Fibroblast of the aortic adventitia (primary cell): ENCODE data around the gene HBG1. TPM values are rescaled to one million over a fixed set of nuclear protein-coding genes. Genes with fewer than 3 reads are reported as not detected.

Experiments used
- DNase-seq: peaks from one replicate; pipeline ENCODE4 v3.0.0-alpha.2; 2010; ENCODE audit warnings: low read depth
- H3K4me3 ChIP-seq: 2 replicates; pipeline ENCODE4 v1.5.1; 2011; ENCODE audit warnings: low read depth, mild to moderate bottlenecking, control low read depth, low read length, moderate library complexity
- CTCF ChIP-seq: IDR thresholded peaks from 2 replicates; pipeline ENCODE4 v1.5.1; 2011; ENCODE audit warnings: mild to moderate bottlenecking, low read length, control low read depth, inconsistent platforms; ENCODE audit not compliant: insufficient read depth
- total RNA-seq: library from RNA; depleted of rRNA; stranded (reverse); fragments of >200 nt; gene quantifications from 2 replicates; pipeline ENCODE4 v1.2.3, GENCODE V29; 2012; ENCODE audit warnings: low replicate concordance

Gene HBG1
- total RNA-seq, 1 donor: not detected

- no peak for DNase-seq
- H3K4me3 ChIP-seq: no peak overlapping the region
- TF ChIP-seq CTCF: no peak
These were observed 17.5 kb downstream of the HBG1 start for GRCh38 chr11:5232176-5232575.

GRCh38 chr11:5231111-5231510 is 18.5 kb downstream of the HBG1 start:
- TF ChIP-seq CTCF: no peak
- DNase-seq: no peak
- H3K4me3 ChIP-seq: no peak overlapping the region

GRCh38 chr11:5230266-5230665 is 19.4 kb downstream of the HBG1 start:
- no peak overlapping the region for H3K4me3 ChIP-seq
- TF ChIP-seq CTCF: no peak
- no peak for DNase-seq

- H3K4me3 ChIP-seq: no peak overlapping the region
- no peak for DNase-seq
- TF ChIP-seq CTCF: no peak
These were observed 19.9 kb downstream of the HBG1 start for GRCh38 chr11:5229796-5230195.

GRCh38 chr11:5229356-5229755 is 20.3 kb downstream of the HBG1 start:
- TF ChIP-seq CTCF: no peak
- H3K4me3 ChIP-seq: no peak overlapping the region
- no peak for DNase-seq

- no peak for TF ChIP-seq CTCF
- H3K4me3 ChIP-seq: no peak overlapping the region
- DNase-seq: no peak
These were observed 21.5 kb downstream of the HBG1 start for GRCh38 chr11:5228124-5228523.

- no peak for TF ChIP-seq CTCF
These were observed 22.0 kb downstream of the HBG1 start for GRCh38 chr11:5227681-5228080.

More at GRCh38 chr11:5227681-5228080, 22.0 kb downstream of the HBG1 start:
- H3K4me3 ChIP-seq: no peak overlapping the region
- DNase-seq: no peak
